H9 (cell line): ENCODE results near the gene SCN5A. TPM values are rescaled to one million over a fixed set of nuclear protein-coding genes. Genes with fewer than 3 reads are reported as not detected.

Source experiments
- DNase-seq: peaks from one replicate; pipeline ENCODE4 v3.0.0-alpha.2; 2017
- H2AFZ ChIP-seq: one replicate; pipeline ENCODE4 v1.6.1; 2013; ENCODE audit warnings: mild to moderate bottlenecking, low read length, control low read depth, moderate library complexity
- H2AK5ac ChIP-seq: 2 replicates; pipeline ENCODE4 v1.6.1; 2013; ENCODE audit warnings: low read length, control low read depth, mixed read lengths; ENCODE audit not compliant: insufficient read length
- H2BK120ac ChIP-seq: one replicate; pipeline ENCODE4 v1.6.1; 2013; ENCODE audit warnings: low read depth, mild to moderate bottlenecking, low read length, control low read depth, inconsistent platforms; ENCODE audit not compliant: poor library complexity, severe bottlenecking
- H2BK12ac ChIP-seq: 2 replicates; pipeline ENCODE4 v1.6.1; 2013; ENCODE audit warnings: low read length, control low read depth, mixed read lengths, low read depth; ENCODE audit not compliant: insufficient read length
- H2BK15ac ChIP-seq: 2 replicates; pipeline ENCODE4 v1.6.1; 2013; ENCODE audit warnings: low read depth, low read length, control low read depth
- H2BK20ac ChIP-seq: one replicate; pipeline ENCODE4 v1.6.1; 2013; ENCODE audit warnings: low read depth, mild to moderate bottlenecking, low read length, control low read depth, inconsistent platforms; ENCODE audit not compliant: poor library complexity, severe bottlenecking
- H2BK5ac ChIP-seq: 2 replicates; pipeline ENCODE4 v1.6.1; 2013; ENCODE audit warnings: low read length, control low read depth, mixed read lengths; ENCODE audit not compliant: insufficient read length
- H3K14ac ChIP-seq: 2 replicates; pipeline ENCODE4 v1.6.1; 2013; ENCODE audit warnings: low read length, control low read depth; ENCODE audit not compliant: insufficient read depth
- H3K18ac ChIP-seq: 2 replicates; pipeline ENCODE4 v1.6.1; 2013; ENCODE audit warnings: low read depth, mild to moderate bottlenecking, mixed read lengths, low read length, control low read depth; ENCODE audit not compliant: insufficient read length
- H3K23ac ChIP-seq: 2 replicates; pipeline ENCODE4 v1.6.1; 2013; ENCODE audit warnings: low read length, control low read depth, mixed read lengths, low read depth; ENCODE audit not compliant: insufficient read length
- H3K23me2 ChIP-seq: 2 replicates; pipeline ENCODE4 v1.6.1; 2013; ENCODE audit warnings: low read depth, mild to moderate bottlenecking, mixed read lengths, low read length, control low read depth; ENCODE audit not compliant: insufficient read length, poor library complexity, severe bottlenecking
- H3K27ac ChIP-seq: 2 replicates; pipeline ENCODE4 v1.5.1; 2013; ENCODE audit warnings: low read length, control low read depth, mixed read lengths, low read depth; ENCODE audit not compliant: insufficient read length
- H3K27me3 ChIP-seq: 2 replicates; pipeline ENCODE4 v1.6.1; 2013; ENCODE audit warnings: low read length, control low read depth, inconsistent platforms; ENCODE audit not compliant: insufficient read depth
- H3K4ac ChIP-seq: 2 replicates; pipeline ENCODE4 v1.6.1; 2013; ENCODE audit warnings: low read depth, mild to moderate bottlenecking, control low read depth, inconsistent platforms, low read length, moderate library complexity
- H3K4me1 ChIP-seq: 2 replicates; pipeline ENCODE4 v1.6.1; 2013; ENCODE audit warnings: low read length, control low read depth, inconsistent platforms; ENCODE audit not compliant: insufficient read depth
- H3K4me2 ChIP-seq: 2 replicates; pipeline ENCODE4 v1.6.1; 2013; ENCODE audit warnings: low read length, control low read depth, mixed read lengths; ENCODE audit not compliant: insufficient read length, insufficient read depth
- H3K56ac ChIP-seq: 2 replicates; pipeline ENCODE4 v1.6.1; 2013; ENCODE audit warnings: low read depth, mild to moderate bottlenecking, mixed read lengths, low read length, control low read depth; ENCODE audit not compliant: insufficient read length
- H3K79me1 ChIP-seq: 2 replicates; pipeline ENCODE4 v1.6.1; 2013; ENCODE audit warnings: low read depth, mild to moderate bottlenecking, moderate library complexity, low read length, control low read depth, inconsistent platforms; ENCODE audit not compliant: insufficient read depth, poor library complexity, severe bottlenecking
- H3K79me2 ChIP-seq: 2 replicates; pipeline ENCODE4 v1.6.1; 2013; ENCODE audit warnings: low read length, control low read depth, inconsistent platforms; ENCODE audit not compliant: insufficient read depth
- H3K9ac ChIP-seq: 2 replicates; pipeline ENCODE4 v1.6.1; 2013; ENCODE audit warnings: low read length, control low read depth, mixed read lengths; ENCODE audit not compliant: insufficient read length; ENCODE audit errors: extremely low read depth
- H3K9me3 ChIP-seq: one replicate; pipeline ENCODE4 v1.6.1; 2013; ENCODE audit warnings: low read depth, low read length, inconsistent platforms; ENCODE audit not compliant: control insufficient read depth
- H3T11ph ChIP-seq: one replicate; pipeline ENCODE4 v1.6.1; 2013; ENCODE audit warnings: mild to moderate bottlenecking, low read length, control low read depth, inconsistent platforms
- H4K20me1 ChIP-seq: one replicate; pipeline ENCODE4 v1.6.1; 2013; ENCODE audit not compliant: control insufficient read depth, insufficient read length, insufficient read depth
- H4K5ac ChIP-seq: 2 replicates; pipeline ENCODE4 v1.6.1; 2013; ENCODE audit warnings: low read depth, mild to moderate bottlenecking, mixed read lengths, low read length, control low read depth; ENCODE audit not compliant: insufficient read length
- H4K8ac ChIP-seq: replicated peaks from 2 replicates; pipeline ENCODE4 v1.6.1; 2013; ENCODE audit warnings: low read length, control low read depth, mixed read lengths, low read depth; ENCODE audit not compliant: insufficient read length
- H4K91ac ChIP-seq: 2 replicates; pipeline ENCODE4 v1.6.1; 2013; ENCODE audit warnings: low read depth, mild to moderate bottlenecking, moderate library complexity, mixed read lengths, low read length, control low read depth; ENCODE audit not compliant: insufficient read length
- H3K27ac Mint-ChIP-seq, 3 experiments: 2 replicates in 2 of 3; 3 replicates in 1 of 3; pipeline ENCODE4 v1.8.0; 2020 to 2021; ENCODE audit warnings: mixed read lengths in 3 of 3, mild to moderate bottlenecking in 1 of 3, moderate library complexity in 1 of 3
- H3K27me3 Mint-ChIP-seq: 2 replicates; pipeline ENCODE4 v1.8.0; 2021; ENCODE audit warnings: low read depth, mild to moderate bottlenecking, moderate library complexity, mixed read lengths
- H3K36me3 Mint-ChIP-seq, 3 experiments: 2 replicates in 2 of 3; 3 replicates in 1 of 3; pipeline ENCODE4 v1.8.0; 2020 to 2021; ENCODE audit warnings: low read depth in 3 of 3, mixed read lengths in 3 of 3; ENCODE audit not compliant: insufficient read depth in 1 of 3
- H3K4me1 Mint-ChIP-seq, 2 experiments: 2 replicates each; pipeline ENCODE4 v1.8.0; 2020; ENCODE audit warnings: mixed read lengths in 2 of 2
- H3K4me3 Mint-ChIP-seq, 2 experiments: 2 replicates in 1 of 2; 3 replicates in 1 of 2; pipeline ENCODE4 v1.8.0; 2020 to 2021; ENCODE audit warnings: mild to moderate bottlenecking in 2 of 2, mixed read lengths in 2 of 2, moderate library complexity in 1 of 2
- H3K9me3 Mint-ChIP-seq, 2 experiments: 2 replicates in 1 of 2; 3 replicates in 1 of 2; pipeline ENCODE4 v1.8.0; 2020; ENCODE audit warnings: mild to moderate bottlenecking in 2 of 2, mixed read lengths in 2 of 2, moderate library complexity in 1 of 2
- WGBS: extraction: QIAGEN DNeasy Blood & Tissue Kit; methylation state at CpG from one replicate; pipeline ENCODE4 v1.1.7; 2013; ENCODE audit warnings: missing lambda C conversion rate, low lambda C conversion rate, mixed read lengths; ENCODE audit not compliant: insufficient read length; ENCODE audit errors: extremely low coverage; 5-methylcytosine and 5-hydroxymethylcytosine counted together
- total RNA-seq: library from RNA; stranded (reverse); gene quantifications from 2 replicates; pipeline ENCODE4 v1.2.1, GENCODE V29; 2021
- TF ChIP-seq, protein P1 (sequence below): fragments of 200-600 bp; sonication (generic); conservative IDR thresholded peaks from 3 replicates; pipeline ENCODE4 v1.8.0; 2021; ENCODE audit warnings: antibody characterized with exemption, mild to moderate bottlenecking

Gene SCN5A
- total RNA-seq, 1 experiment from 2014 or later = 6.5 TPM

DNA sequence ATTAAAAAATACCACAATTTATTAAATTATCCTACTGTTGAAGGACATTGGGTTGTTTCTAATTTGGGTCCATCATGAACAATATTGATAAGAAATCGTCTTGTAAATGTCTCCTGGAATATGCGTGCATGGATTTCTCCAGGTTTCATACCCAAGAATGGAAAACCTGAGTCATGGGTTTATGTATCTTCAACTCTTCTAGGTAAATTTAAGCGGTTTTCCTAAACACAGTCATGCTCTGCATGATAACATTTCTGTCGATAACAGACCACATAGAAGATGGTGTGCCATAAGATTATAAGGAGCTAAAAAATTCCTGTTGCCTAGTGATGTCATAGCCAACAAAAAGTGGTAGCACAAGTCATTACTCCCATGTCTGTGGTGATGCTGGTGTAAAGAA lies 39.9 kb upstream of the SCN5A start:
- Histone ChIP-seq H3K27me3 (no peaks in the 10 kb centered on the region), H2BK120ac (no peak overlapping the region), H3K23ac (no peak overlapping the region), H3K79me2 (no peaks in the 10 kb centered on the region), H2BK20ac (no peak overlapping the region), H3K18ac (no peak overlapping the region), H3K9me3 (no peaks in the 10 kb centered on the region), H3K27ac (no peak overlapping the region), H2AFZ (no peak overlapping the region), H3K9ac (no peak overlapping the region), H3K23me2 (no peaks in the 10 kb centered on the region), H3K79me1 (no peaks in the 10 kb centered on the region), H4K5ac (no peak overlapping the region), H2AK5ac (no peak overlapping the region), H3K4ac (no peak overlapping the region), H3K4me1 (no peaks in the 10 kb centered on the region), H2BK12ac (no peak overlapping the region), H4K8ac (no peak overlapping the region), H3K4me2 (no peak overlapping the region), H2BK5ac (no peak overlapping the region), H3K56ac (no peak overlapping the region), H4K20me1 (no peaks in the 10 kb centered on the region), H2BK15ac (no peak overlapping the region), H3T11ph (no peak overlapping the region), H3K14ac (no peak overlapping the region), H4K91ac (no peak overlapping the region)
- Mint-ChIP-seq H3K27me3 (no peaks in the 10 kb centered on the region), H3K9me3 (no peaks in the 10 kb centered on the region), H3K36me3 (no peaks in the 10 kb centered on the region), H3K4me3 (no peak overlapping the region), H3K4me1 (no peaks in the 10 kb centered on the region), H3K27ac (no peak overlapping the region)
- no CpG with 5 or more reads among the region's 4 CpGs for WGBS
- TF ChIP-seq, protein P1, sequence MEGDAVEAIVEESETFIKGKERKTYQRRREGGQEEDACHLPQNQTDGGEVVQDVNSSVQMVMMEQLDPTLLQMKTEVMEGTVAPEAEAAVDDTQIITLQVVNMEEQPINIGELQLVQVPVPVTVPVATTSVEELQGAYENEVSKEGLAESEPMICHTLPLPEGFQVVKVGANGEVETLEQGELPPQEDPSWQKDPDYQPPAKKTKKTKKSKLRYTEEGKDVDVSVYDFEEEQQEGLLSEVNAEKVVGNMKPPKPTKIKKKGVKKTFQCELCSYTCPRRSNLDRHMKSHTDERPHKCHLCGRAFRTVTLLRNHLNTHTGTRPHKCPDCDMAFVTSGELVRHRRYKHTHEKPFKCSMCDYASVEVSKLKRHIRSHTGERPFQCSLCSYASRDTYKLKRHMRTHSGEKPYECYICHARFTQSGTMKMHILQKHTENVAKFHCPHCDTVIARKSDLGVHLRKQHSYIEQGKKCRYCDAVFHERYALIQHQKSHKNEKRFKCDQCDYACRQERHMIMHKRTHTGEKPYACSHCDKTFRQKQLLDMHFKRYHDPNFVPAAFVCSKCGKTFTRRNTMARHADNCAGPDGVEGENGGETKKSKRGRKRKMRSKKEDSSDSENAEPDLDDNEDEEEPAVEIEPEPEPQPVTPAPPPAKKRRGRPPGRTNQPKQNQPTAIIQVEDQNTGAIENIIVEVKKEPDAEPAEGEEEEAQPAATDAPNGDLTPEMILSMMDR = no peak
- no peak for DNase-seq
